Ascending aorta (tissue), 2 donors: Measurements from ENCODE around the gene YPEL2. TPM values are rescaled to one million over a fixed set of nuclear protein-coding genes. Genes with fewer than 3 reads are reported as not detected.
"Not testable (repeated sequence)": the region's sequence is repeated elsewhere in the genome, so short reads cannot be mapped to it uniquely, and the experiment has no call there.

Experiments used
- DNase-seq, 2 donors: peaks; one replicate each; pipeline ENCODE4 v3.0.0-alpha.2; 2019; ENCODE audit warnings: low spot score in 2 of 2
- H3K27ac ChIP-seq, 2 donors: fragments of 200-600 bp; sonication (generic); one replicate each; pipeline ENCODE4 v1.5.1; 2016 to 2017; ENCODE audit warnings: mild to moderate bottlenecking in 1 of 2
- H3K27me3 ChIP-seq: fragments of 200-600 bp; sonication (generic); one replicate; pipeline ENCODE4 v1.5.1; 2017
- H3K36me3 ChIP-seq, 2 donors: fragments of 200-600 bp; sonication (generic); one replicate each; pipeline ENCODE4 v1.5.1; 2016
- H3K4me1 ChIP-seq, 2 donors: fragments of 200-600 bp; sonication (generic); one replicate each; pipeline ENCODE4 v1.5.1; 2016 to 2017; ENCODE audit warnings: mild to moderate bottlenecking in 1 of 2
- H3K4me3 ChIP-seq, 2 donors: fragments of 200-600 bp; sonication (generic); one replicate each; pipeline ENCODE4 v1.5.1; 2016 to 2017; ENCODE audit warnings: mild to moderate bottlenecking in 1 of 2
- H3K9me3 ChIP-seq, 2 donors: fragments of 200-600 bp; sonication (generic); one replicate each; pipeline ENCODE4 v1.5.1; 2016
- CTCF ChIP-seq, 3 experiments: fragments of 200-600 bp in 2 of 3; fragments of 450-650 bp in 1 of 3; sonication (generic) in 2 of 3; IDR thresholded peaks; one replicate each; pipeline ENCODE4 v1.5.1; 2016 to 2019; ENCODE audit warnings: antibody characterized with exemption in 3 of 3, mild to moderate bottlenecking in 1 of 3, moderate library complexity in 1 of 3
- intact Hi-C: fragments of 100-400 bp; cut with DNase I; formaldehyde crosslinking; loops from one replicate; pipeline ENCODE4 v1.15.1; 2023
- total RNA-seq: library from RNA; depleted of rRNA; stranded (reverse); fragments of >200 nt; gene quantifications from one replicate; pipeline ENCODE4 v1.1.0, GENCODE V29; 2016

Gene YPEL2
- total RNA-seq, 1 donor from 2014 or later, result 10.5 TPM

- H3K9me3 ChIP-seq, result no peaks in the 10 kb centered on the region
- intact Hi-C loops, result no loop called here
- H3K4me1 ChIP-seq, result peaks cover 4 to 11% of the 10 kb centered on the region in 2 donors
- H3K36me3 ChIP-seq, result peaks cover 6 to 16% of the 10 kb centered on the region in 2 donors
- peak overlapping the region in 1 of 2 donors; percentile 17 for H3K27ac ChIP-seq
- no peaks in the 10 kb centered on the region for H3K27me3 ChIP-seq
- no peak for TF ChIP-seq CTCF (IDR thresholded peaks at IDR 0.05)
- DNase-seq, result no peak
- no peak overlapping the region for H3K4me3 ChIP-seq
Observed at GRCh38 chr17:59409336-59410048, 78.0 kb downstream of the YPEL2 start.

DNA sequence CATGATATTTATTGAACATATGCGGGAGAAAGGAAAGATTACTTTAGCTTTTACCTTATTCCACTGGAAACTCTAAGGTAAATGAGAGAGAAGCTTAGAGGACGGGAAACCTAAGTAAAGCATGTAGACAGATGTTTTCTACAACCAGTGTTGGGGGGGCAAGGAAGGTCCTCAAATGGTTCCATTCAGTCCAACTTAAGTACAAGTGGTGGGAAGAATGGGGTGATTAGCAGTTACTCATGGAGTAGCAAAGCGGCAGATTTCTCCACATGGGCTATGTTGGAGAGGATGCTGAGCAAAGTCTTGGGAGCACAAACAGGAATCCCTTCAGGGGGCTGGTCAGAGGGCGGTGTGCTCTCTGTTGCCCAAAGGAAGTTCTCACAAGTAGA is 78.6 kb downstream of the YPEL2 start:
- H3K36me3 ChIP-seq, result peaks cover 6 to 10% of the 10 kb centered on the region in 2 donors
- H3K4me1 ChIP-seq, result peaks cover 4 to 11% of the 10 kb centered on the region in 2 donors
- intact Hi-C loops, result no loop called here
- H3K9me3 ChIP-seq, result no peaks in the 10 kb centered on the region
- no peaks in the 10 kb centered on the region for H3K27me3 ChIP-seq
- DNase-seq, result no peak
- H3K4me3 ChIP-seq, result no peak overlapping the region
- no peak for TF ChIP-seq CTCF (IDR thresholded peaks at IDR 0.05)
- H3K27ac ChIP-seq, result no peak overlapping the region

DNA sequence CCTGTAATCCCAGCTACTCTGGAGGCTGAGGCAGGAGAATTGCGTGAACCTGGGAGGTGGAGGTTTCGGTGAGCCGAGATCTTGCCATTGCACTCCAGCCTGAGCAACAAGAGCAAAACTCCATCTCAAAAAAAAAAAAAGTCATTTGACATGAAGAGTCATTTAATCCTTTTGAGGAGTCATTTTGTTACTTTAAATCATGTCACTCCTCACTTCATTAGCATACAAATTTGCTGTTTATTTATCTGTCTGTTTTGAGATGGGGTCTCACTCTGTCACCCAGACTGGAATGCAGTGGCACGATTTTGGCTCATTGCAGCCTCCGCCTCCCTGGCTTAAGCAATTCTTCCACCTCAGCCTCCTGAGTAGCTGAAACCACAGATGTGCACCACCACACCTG is 81.0 kb downstream of the YPEL2 start:
- H3K36me3 ChIP-seq, intact Hi-C loops, H3K4me3 ChIP-seq, H3K9me3 ChIP-seq, H3K27ac ChIP-seq, H3K4me1 ChIP-seq, H3K27me3 ChIP-seq, DNase-seq: not testable (repeated sequence)

- DNase-seq, result no peak
- intact Hi-C loops, result no loop called here
- no peak for TF ChIP-seq CTCF (IDR thresholded peaks at IDR 0.05)
- H3K4me3 ChIP-seq, result no peak overlapping the region
- H3K36me3 ChIP-seq, result peaks cover 0 to 4% of the 10 kb centered on the region in 2 donors
- no peak overlapping the region for H3K27ac ChIP-seq
- H3K4me1 ChIP-seq, result no peaks in the 10 kb centered on the region
- no peaks in the 10 kb centered on the region for H3K9me3 ChIP-seq
- H3K27me3 ChIP-seq, result no peaks in the 10 kb centered on the region
Observed at GRCh38 chr17:59413014-59413766, 81.7 kb downstream of the YPEL2 start.

DNA sequence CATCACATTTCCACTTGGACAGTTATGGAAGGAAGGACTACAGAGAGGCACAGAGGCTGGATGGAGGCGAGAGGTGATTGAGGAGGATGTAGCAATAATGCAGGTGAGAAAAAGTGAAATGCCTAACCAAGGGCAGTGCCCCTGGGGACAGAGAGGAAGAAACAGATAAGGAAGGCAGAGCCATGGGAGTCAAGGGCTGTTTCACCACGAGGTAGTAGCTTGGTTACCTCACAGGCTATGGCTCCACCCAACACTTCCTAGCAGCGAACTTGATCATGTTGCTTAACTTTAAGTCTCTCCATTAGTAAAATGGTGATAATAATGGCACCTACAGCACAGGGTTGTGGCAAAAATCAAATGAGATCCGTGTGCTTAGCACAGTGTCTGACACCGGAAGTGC is 83.9 kb downstream of the YPEL2 start:
- TF ChIP-seq CTCF (IDR thresholded peaks at IDR 0.05), result no peak
- Histone ChIP-seq H3K9me3 (no peaks in the 10 kb centered on the region), H3K27me3 (no peaks in the 10 kb centered on the region), H3K4me1 (no peaks in the 10 kb centered on the region), H3K27ac (no peak overlapping the region), H3K36me3 (no peaks in the 10 kb centered on the region), H3K4me3 (no peak overlapping the region)
- intact Hi-C loops, result no loop called here
- DNase-seq, result no peak

DNA sequence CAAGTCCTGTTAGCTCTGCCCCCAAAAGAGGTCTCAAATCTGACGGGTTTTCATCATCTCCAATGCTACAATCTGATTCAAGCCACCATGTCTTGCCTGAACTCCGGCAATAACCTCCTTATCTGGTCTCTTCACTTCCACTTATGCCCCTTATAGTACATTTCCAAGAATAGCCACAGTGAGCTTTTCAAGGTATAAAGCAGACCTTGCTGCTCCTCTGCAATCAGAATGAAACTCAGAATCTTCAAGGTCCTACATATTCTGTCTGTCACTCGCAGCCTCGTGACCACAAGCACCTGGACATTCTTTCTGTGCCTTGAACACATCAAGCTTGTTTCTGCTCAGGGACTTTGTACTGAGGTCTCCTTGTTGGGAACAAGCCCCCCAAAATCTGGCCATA is 84.7 kb downstream of the YPEL2 start:
- intact Hi-C loops, result no loop called here
- Histone ChIP-seq H3K27ac (no peak overlapping the region), H3K27me3 (no peaks in the 10 kb centered on the region), H3K4me1 (no peaks in the 10 kb centered on the region), H3K9me3 (no peaks in the 10 kb centered on the region), H3K4me3 (no peak overlapping the region), H3K36me3 (no peaks in the 10 kb centered on the region)
- no peak for DNase-seq
- TF ChIP-seq CTCF (IDR thresholded peaks at IDR 0.05), result no peak
